ENCODE measurements around the gene ATXN7L3B. TPM values are rescaled to one million over a fixed set of nuclear protein-coding genes. Genes with fewer than 3 reads are reported as not detected.

ATXN7L3B gene
- total RNA-seq, 1 experiment from 2014 or later, result 18.0 TPM

- TF ChIP-seq TCF7L2 (IDR thresholded peaks at IDR 0.05; ENCODE audit: low read depth, low read length), result no peak
- no peak for TF ChIP-seq CTCF (IDR thresholded peaks at IDR 0.05)
- intact Hi-C loops (cut with micrococcal nuclease; ENCODE audit: unreplicated experiment) (loop anchor here (5.0 kb wide), 1 partner anchor 123 kb away; no protein-coding TSS in a partner anchor), in situ Hi-C loops (cut with HindIII; ENCODE audit: low pct_unique_long_range_greater_than_20kb, low sequenced_read_pairs) (no loop called here)
- ChIA-PET POLR2A (no interaction called here), CTCF (no interaction called here)
- H3K9me3 ChIP-seq (ENCODE audit: control insufficient read depth, insufficient read depth, low read depth, low read length), result no peaks in the 10 kb centered on the region
- ATAC-seq (no peak), DNase-seq (ENCODE audit: low read depth, low spot score) (no peak)
- peaks cover 21% of the 10 kb centered on the region for H3K4me1 ChIP-seq (ENCODE audit: control insufficient read depth, insufficient read depth, low read length)
- BruUV-seq (replicated peaks), result no TSS peak
- H3K27ac ChIP-seq (ENCODE audit: low read length), result peak overlapping the region; percentile 25
- H3K4me3 ChIP-seq (ENCODE audit: low read depth in 2 of 2, low read length in 2 of 2), result peak overlapping the region; percentile 82 to 99
- no peaks in the 10 kb centered on the region for H3K27me3 ChIP-seq (ENCODE audit: control insufficient read depth, insufficient read depth, low read length)
- H3K36me3 ChIP-seq (ENCODE audit: control insufficient read depth, insufficient read depth, low read length), result peaks cover 10% of the 10 kb centered on the region
Observed at GRCh38 chr12:74539765-74540526, 2.3 kb downstream of the ATXN7L3B start.

- peaks cover 10% of the 10 kb centered on the region for H3K36me3 ChIP-seq (ENCODE audit: control insufficient read depth, insufficient read depth, low read length)
- no peak for TF ChIP-seq POLR2AphosphoS5 (IDR thresholded peaks at IDR 0.05; ENCODE audit: low read depth, low read length)
- TF ChIP-seq SIN3A (IDR thresholded peaks at IDR 0.05; ENCODE audit: borderline replicate concordance, insufficient read depth, low read depth, low read length), result no peak
- TF ChIP-seq REST (IDR thresholded peaks at IDR 0.05; ENCODE audit: insufficient read depth in 1 of 2, low read depth in 2 of 2, low read length in 1 of 2), result no peak
- TF ChIP-seq TCF7L2 (IDR thresholded peaks at IDR 0.05; ENCODE audit: low read depth, low read length), result no peak
- no peak for TF ChIP-seq CTCF (IDR thresholded peaks at IDR 0.05)
- ChIA-PET POLR2A (no interaction called here), CTCF (no interaction called here)
- no peaks in the 10 kb centered on the region for H3K27me3 ChIP-seq (ENCODE audit: control insufficient read depth, insufficient read depth, low read length)
- no peak for DNase-seq (ENCODE audit: low read depth, low spot score)
- no TSS peak for BruUV-seq (replicated peaks)
- H3K27ac ChIP-seq (ENCODE audit: low read length), result no peak overlapping the region
- no peaks in the 10 kb centered on the region for H3K9me3 ChIP-seq (ENCODE audit: control insufficient read depth, insufficient read depth, low read depth, low read length)
- H3K4me3 ChIP-seq (ENCODE audit: low read depth in 2 of 2, low read length in 2 of 2), result no peak overlapping the region
- intact Hi-C loops (cut with micrococcal nuclease; ENCODE audit: unreplicated experiment) (no loop called here), in situ Hi-C loops (cut with HindIII; ENCODE audit: low pct_unique_long_range_greater_than_20kb, low sequenced_read_pairs) (no loop called here)
- no peak for ATAC-seq
- peaks cover 21% of the 10 kb centered on the region for H3K4me1 ChIP-seq (ENCODE audit: control insufficient read depth, insufficient read depth, low read length)
Observed at GRCh38 chr12:74541074-74541473, 3.4 kb downstream of the ATXN7L3B start.
